C4-2B (cell line): ENCODE results near the gene RABL2A.

Experiments
- ZFX ChIP-seq: fragments of 450-650 bp; IDR thresholded peaks from 2 replicates; pipeline ENCODE4 v1.6.1; 2017
- TF ChIP-seq, protein P1 (sequence below): fragments of 450-650 bp; conservative IDR thresholded peaks from 2 replicates; pipeline ENCODE4 v1.5.1; 2017; ENCODE audit warnings: mild to moderate bottlenecking

DNA sequence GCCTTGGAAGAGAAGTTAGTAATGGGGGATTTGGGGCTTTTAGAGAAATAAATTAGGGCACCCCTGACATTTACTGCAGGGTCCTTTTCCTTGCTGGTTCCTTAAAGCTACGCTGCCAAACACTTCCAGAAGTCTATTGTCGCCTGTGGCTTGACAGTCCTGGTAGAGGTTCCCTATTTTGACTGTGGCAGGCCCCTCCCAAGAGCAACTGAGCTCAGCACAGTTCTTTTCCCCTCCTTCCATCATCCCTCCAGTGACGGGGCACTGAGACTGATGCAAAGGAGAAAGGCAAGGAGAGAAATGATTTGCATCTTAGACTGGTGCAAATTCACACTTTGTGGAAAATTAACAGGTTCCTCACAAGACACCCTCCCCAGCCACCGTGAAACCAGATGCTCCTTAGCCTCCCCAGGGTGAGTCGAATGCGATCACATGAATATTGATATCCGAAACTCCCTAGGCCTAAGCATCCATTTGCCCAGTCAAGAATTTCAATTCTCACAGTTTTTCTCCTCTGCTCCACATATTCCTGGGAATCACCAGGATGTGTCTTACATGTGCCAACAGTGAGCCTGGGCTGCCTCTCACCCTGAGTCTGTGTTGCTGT, 45.4 kb downstream of the RABL2A start:
- TF ChIP-seq, protein P1, sequence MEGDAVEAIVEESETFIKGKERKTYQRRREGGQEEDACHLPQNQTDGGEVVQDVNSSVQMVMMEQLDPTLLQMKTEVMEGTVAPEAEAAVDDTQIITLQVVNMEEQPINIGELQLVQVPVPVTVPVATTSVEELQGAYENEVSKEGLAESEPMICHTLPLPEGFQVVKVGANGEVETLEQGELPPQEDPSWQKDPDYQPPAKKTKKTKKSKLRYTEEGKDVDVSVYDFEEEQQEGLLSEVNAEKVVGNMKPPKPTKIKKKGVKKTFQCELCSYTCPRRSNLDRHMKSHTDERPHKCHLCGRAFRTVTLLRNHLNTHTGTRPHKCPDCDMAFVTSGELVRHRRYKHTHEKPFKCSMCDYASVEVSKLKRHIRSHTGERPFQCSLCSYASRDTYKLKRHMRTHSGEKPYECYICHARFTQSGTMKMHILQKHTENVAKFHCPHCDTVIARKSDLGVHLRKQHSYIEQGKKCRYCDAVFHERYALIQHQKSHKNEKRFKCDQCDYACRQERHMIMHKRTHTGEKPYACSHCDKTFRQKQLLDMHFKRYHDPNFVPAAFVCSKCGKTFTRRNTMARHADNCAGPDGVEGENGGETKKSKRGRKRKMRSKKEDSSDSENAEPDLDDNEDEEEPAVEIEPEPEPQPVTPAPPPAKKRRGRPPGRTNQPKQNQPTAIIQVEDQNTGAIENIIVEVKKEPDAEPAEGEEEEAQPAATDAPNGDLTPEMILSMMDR = no peak
- TF ChIP-seq ZFX = no peak
